Glutamatergic neuron (in vitro differentiated cells): Measurements from ENCODE around the gene CLK2. TPM values are rescaled to one million over a fixed set of nuclear protein-coding genes. Genes with fewer than 3 reads are reported as not detected.
A peak's percentile ranks its signal among the peaks of the same experiment; 100 is the strongest.
"Not testable (repeated sequence)": the region's sequence is repeated elsewhere in the genome, so short reads cannot be mapped to it uniquely, and the experiment has no call there.

Source experiments
- DNase-seq: peaks from one replicate; pipeline ENCODE4 v3.0.0; 2022
- H3K27ac Mint-ChIP-seq: one replicate; pipeline ENCODE4 v1.8.0; 2020; ENCODE audit warnings: mild to moderate bottlenecking, mixed read lengths, inconsistent platforms; ENCODE audit not compliant: unreplicated experiment
- H3K27me3 Mint-ChIP-seq: one replicate; pipeline ENCODE4 v1.8.0; 2020; ENCODE audit warnings: mild to moderate bottlenecking, moderate library complexity, mixed read lengths, inconsistent platforms; ENCODE audit not compliant: unreplicated experiment
- H3K36me3 Mint-ChIP-seq: one replicate; pipeline ENCODE4 v1.8.0; 2020; ENCODE audit warnings: mild to moderate bottlenecking, mixed read lengths, inconsistent platforms; ENCODE audit not compliant: unreplicated experiment
- H3K4me1 Mint-ChIP-seq: one replicate; pipeline ENCODE4 v1.8.0; 2020; ENCODE audit warnings: mild to moderate bottlenecking, low read depth, mixed read lengths, inconsistent platforms; ENCODE audit not compliant: unreplicated experiment
- H3K4me3 Mint-ChIP-seq: one replicate; pipeline ENCODE4 v1.8.0; 2020; ENCODE audit warnings: mild to moderate bottlenecking, mixed read lengths, inconsistent platforms; ENCODE audit not compliant: unreplicated experiment
- H3K9me3 Mint-ChIP-seq: one replicate; pipeline ENCODE4 v1.8.0; 2020; ENCODE audit warnings: mild to moderate bottlenecking, moderate library complexity, mixed read lengths, inconsistent platforms; ENCODE audit not compliant: unreplicated experiment
- CTCF ChIP-seq: fragments of 200-600 bp; sonication (generic); IDR thresholded peaks from one replicate; pipeline ENCODE4 v1.5.0; 2021; ENCODE audit not compliant: partially characterized antibody, unreplicated experiment
- total RNA-seq: library from RNA; stranded (reverse); fragmentation: NEBNext Ultra II Directional; extraction: Animal tissue kit (Norgen Biotek cat#: 25700); gene quantifications from one replicate; pipeline ENCODE4 v1.2.1, GENCODE V29; 2021; ENCODE audit not compliant: unreplicated experiment

Gene CLK2
- total RNA-seq, 1 donor from 2014 or later: 74.8 TPM

GRCh38 chr1:155296661-155297060, 23.4 kb upstream of the CLK2 start:
- Mint-ChIP-seq H3K9me3 (peaks cover 3% of the 10 kb centered on the region), H3K36me3 (no peaks in the 10 kb centered on the region), H3K27me3 (peaks cover 30% of the 10 kb centered on the region), H3K27ac (no peak overlapping the region), H3K4me1 (peaks cover 2% of the 10 kb centered on the region), H3K4me3 (peak overlapping the region; percentile 58)
- no peak for DNase-seq
- TF ChIP-seq CTCF: no peak

GRCh38 chr1:155295942-155296267, 22.6 kb upstream of the CLK2 start:
- TF ChIP-seq CTCF: no peak
- Mint-ChIP-seq H3K4me1 (peaks cover 2% of the 10 kb centered on the region), H3K4me3 (peak overlapping the region; percentile 28), H3K27ac (no peak overlapping the region), H3K27me3 (peaks cover 27% of the 10 kb centered on the region), H3K36me3 (no peaks in the 10 kb centered on the region), H3K9me3 (peaks cover 3% of the 10 kb centered on the region)
- DNase-seq: no peak

DNA sequence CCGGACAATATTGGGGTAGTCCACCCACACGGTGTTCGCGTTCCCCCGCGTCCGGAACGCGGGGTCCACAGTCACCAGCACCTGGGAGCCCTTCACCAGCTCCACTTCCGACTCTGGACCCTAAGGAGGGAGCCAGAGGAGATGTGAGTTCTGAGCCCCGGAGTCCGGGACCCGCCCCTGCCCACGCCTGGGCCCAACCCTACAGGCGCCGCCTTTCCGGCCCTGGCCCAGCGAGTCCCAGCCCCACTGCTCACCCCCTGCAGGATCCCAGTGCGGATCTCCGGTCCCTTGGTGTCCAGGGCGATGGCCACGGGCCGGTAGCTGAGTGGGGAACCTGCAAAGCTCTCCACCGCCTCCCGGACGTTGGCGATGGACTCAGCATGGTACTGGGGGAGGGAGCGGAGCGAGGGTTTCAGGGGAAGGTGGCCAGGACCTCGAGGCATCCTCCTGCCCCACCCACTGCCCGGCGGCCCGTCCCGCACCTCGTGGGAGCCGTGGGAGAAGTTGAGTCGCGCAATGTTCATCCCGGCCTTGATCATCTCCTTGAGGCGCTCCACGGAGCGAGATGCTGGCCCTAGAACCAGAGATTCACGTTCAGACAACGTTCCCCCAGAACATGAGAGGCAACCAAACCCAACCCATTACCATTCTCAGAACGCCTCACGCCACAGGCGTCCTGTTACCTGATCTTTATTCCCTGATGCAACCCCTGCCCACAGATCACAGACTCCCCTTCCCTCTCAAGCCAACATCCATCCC, 22.1 kb upstream of the CLK2 start:
- no peak for TF ChIP-seq CTCF
- no peak for DNase-seq
- Mint-ChIP-seq H3K9me3 (peaks cover 3% of the 10 kb centered on the region), H3K4me1 (peaks cover 2% of the 10 kb centered on the region), H3K36me3 (no peaks in the 10 kb centered on the region), H3K4me3 (peak overlapping the region; percentile 28), H3K27me3 (peaks cover 25% of the 10 kb centered on the region), H3K27ac (no peak overlapping the region)

DNA sequence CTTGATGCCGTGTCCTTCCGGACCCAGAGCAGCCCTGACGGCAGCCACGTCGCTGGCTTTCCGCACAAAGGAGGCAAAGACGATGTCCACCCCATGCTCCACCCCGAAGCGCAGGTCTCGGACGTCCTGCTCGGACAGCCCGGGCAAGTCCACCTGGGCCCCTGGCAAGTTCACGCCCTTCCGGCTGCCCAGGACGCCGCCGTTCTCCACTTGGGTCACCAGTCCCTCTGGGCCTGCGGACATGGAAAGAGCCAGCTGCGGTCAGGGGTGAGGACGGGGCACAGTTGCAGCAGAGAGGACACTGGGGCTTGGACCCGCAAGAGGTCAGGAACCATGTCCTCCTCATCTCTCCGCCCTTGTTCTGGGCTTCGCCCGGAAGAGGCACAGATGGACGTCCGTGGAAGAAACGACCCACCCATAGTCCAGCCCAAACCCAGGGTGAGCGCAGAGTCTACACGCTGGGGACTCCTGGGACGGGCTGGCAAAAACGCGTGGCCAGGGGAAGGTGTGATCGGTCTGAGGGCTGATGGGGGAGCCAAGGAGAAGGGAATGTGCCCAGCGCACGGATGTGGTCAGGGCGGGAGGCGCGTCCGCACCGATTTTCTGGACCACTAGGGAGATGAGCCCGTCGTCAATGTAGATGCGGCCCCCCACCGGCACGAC, 21.3 kb upstream of the CLK2 start:
- peaks cover 25% of the 10 kb centered on the region for H3K27me3 Mint-ChIP-seq
- H3K36me3 Mint-ChIP-seq: no peaks in the 10 kb centered on the region
- H3K9me3 Mint-ChIP-seq: peaks cover 3% of the 10 kb centered on the region
- peak overlapping the region; percentile 81 for H3K4me3 Mint-ChIP-seq
- H3K4me1 Mint-ChIP-seq: peaks cover 2% of the 10 kb centered on the region
- no peak for DNase-seq
- no peak for TF ChIP-seq CTCF
- H3K27ac Mint-ChIP-seq: no peak overlapping the region

GRCh38 chr1:155293086-155293749, 19.9 kb upstream of the CLK2 start:
- Mint-ChIP-seq H3K4me3 (no peak overlapping the region), H3K9me3 (peaks cover 9% of the 10 kb centered on the region), H3K27ac (no peak overlapping the region), H3K4me1 (peaks cover 2% of the 10 kb centered on the region), H3K27me3 (peaks cover 24% of the 10 kb centered on the region), H3K36me3 (peaks cover 8% of the 10 kb centered on the region)
- no peak for TF ChIP-seq CTCF
- no peak for DNase-seq

GRCh38 chr1:155291006-155291405, 17.7 kb upstream of the CLK2 start:
- not testable (repeated sequence) for H3K4me1 Mint-ChIP-seq, DNase-seq, H3K36me3 Mint-ChIP-seq, H3K4me3 Mint-ChIP-seq, H3K27ac Mint-ChIP-seq, H3K9me3 Mint-ChIP-seq
- H3K27me3 Mint-ChIP-seq: peaks cover 14% of the 10 kb centered on the region
